AG04450 (cell line): ENCODE measurements around the gene CALML5. TPM values are rescaled to one million over a fixed set of nuclear protein-coding genes. Genes with fewer than 3 reads are reported as not detected.

Experiments used
- CTCF ChIA-PET: fragments of 300-600, 350-600 bp; formaldehyde crosslinking; extraction: SDS; loops from one replicate; lab custom pipeline; 2022; ENCODE audit warnings: antibody characterized with exemption, inconsistent platforms; lab: Charles Lee
- POLR2A ChIA-PET: fragments of 350-600 bp; formaldehyde crosslinking; extraction: SDS; loops from one replicate; lab custom pipeline; 2021; ENCODE audit warnings: antibody characterized with exemption, inconsistent platforms; lab: Yijun Ruan, JAX
- DNase-seq: peaks from one replicate; pipeline ENCODE4 v3.0.0-alpha.2; 2011; ENCODE audit warnings: low read depth, low spot score
- H3K27ac ChIP-seq: one replicate; pipeline ENCODE4 v1.5.1; 2012; ENCODE audit warnings: low read depth, low read length, control low read depth
- H3K27me3 ChIP-seq: one replicate; pipeline ENCODE4 v1.6.0; 2012; ENCODE audit warnings: low read length; ENCODE audit not compliant: control insufficient read depth, insufficient read depth
- H3K4me3 ChIP-seq: 2 replicates; pipeline ENCODE4 v1.5.1; 2011; ENCODE audit warnings: mild to moderate bottlenecking, low read depth, low read length, control low read depth
- H3K9me3 ChIP-seq: 2 replicates; pipeline ENCODE4 v1.5.1; 2012; ENCODE audit warnings: low read length; ENCODE audit not compliant: control insufficient read depth, insufficient read depth
- CTCF ChIP-seq: IDR thresholded peaks from 2 replicates; pipeline ENCODE4 v1.5.1; 2011; ENCODE audit warnings: low read depth, low read length, control low read depth, inconsistent platforms
- polyA plus RNA-seq: library from polyadenylated mRNA; depleted of rRNA; stranded (reverse); fragments of >200 nt; gene quantifications from 2 replicates; pipeline ENCODE4 v1.2.3, GENCODE V29; 2011

Gene CALML5
- polyA plus RNA-seq, 1 experiment = not detected

- Histone ChIP-seq H3K9me3 (peaks cover 13% of the 10 kb centered on the region; the same call in 1 of the 2 replicates), H3K27me3 (peaks cover 22% of the 10 kb centered on the region), H3K4me3 (no peak overlapping the region), H3K27ac (no peak overlapping the region)
- CTCF ChIA-PET = no interaction called here
- TF ChIP-seq CTCF = no peak
- DNase-seq = no peak
- POLR2A ChIA-PET = no interaction called here
Observed at GRCh38 chr10:5515948-5516761, 16.8 kb upstream of the CALML5 start.

- Histone ChIP-seq H3K27ac (no peak overlapping the region), H3K27me3 (peaks cover 17% of the 10 kb centered on the region), H3K4me3 (no peak overlapping the region), H3K9me3 (peaks cover 13% of the 10 kb centered on the region; the same call in 1 of the 2 replicates)
- no peak for DNase-seq
- POLR2A ChIA-PET = no interaction called here
- CTCF ChIA-PET = no interaction called here
- TF ChIP-seq CTCF = no peak
Observed at GRCh38 chr10:5514226-5514850, 15.0 kb upstream of the CALML5 start.

GRCh38 chr10:5512881-5513612, 13.7 kb upstream of the CALML5 start:
- POLR2A ChIA-PET = no interaction called here
- CTCF ChIA-PET = no interaction called here
- no peak for DNase-seq
- no peak overlapping the region for H3K4me3 ChIP-seq
- no peak overlapping the region for H3K27ac ChIP-seq
- peaks cover 13% of the 10 kb centered on the region; the same call in 1 of the 2 replicates for H3K9me3 ChIP-seq
- H3K27me3 ChIP-seq = peaks cover 11% of the 10 kb centered on the region
- no peak for TF ChIP-seq CTCF

- H3K9me3 ChIP-seq = peaks cover 13% of the 10 kb centered on the region; the same call in 1 of the 2 replicates
- peaks cover 9% of the 10 kb centered on the region for H3K27me3 ChIP-seq
- TF ChIP-seq CTCF = no peak
- CTCF ChIA-PET = interaction anchor here (0.7 kb wide), 1 partner anchor 78 kb away, joined by 3 read pairs; no protein-coding TSS in a partner anchor
- POLR2A ChIA-PET = no interaction called here
- DNase-seq = no peak
- no peak overlapping the region for H3K27ac ChIP-seq
- H3K4me3 ChIP-seq = no peak overlapping the region
Observed at GRCh38 chr10:5512331-5512730, 13.0 kb upstream of the CALML5 start.
